B cell (primary cell): Measurements from ENCODE around the gene RAC2. TPM values are rescaled to one million over a fixed set of nuclear protein-coding genes. Genes with fewer than 3 reads are reported as not detected.
A peak's percentile ranks its signal among the peaks of the same experiment; 100 is the strongest.

Experiments
- ATAC-seq: fragments of 200-7000 bp; cut with Tn5 transposase; one replicate; pipeline ENCODE4 v1.10.0; 2021; ENCODE audit warnings: low read depth, mild to moderate bottlenecking, moderate number of reproducible peaks, moderate library complexity
- CTCF ChIA-PET: fragments of 350-600 bp; sonication (Branson Sonifier 250); formaldehyde crosslinking; loops from one replicate; lab custom pipeline; 2021; ENCODE audit warnings: antibody characterized with exemption, inconsistent platforms; lab: Charles Lee
- POLR2A ChIA-PET: fragments of 350-600 bp; sonication (Branson Sonifier 250); formaldehyde crosslinking; loops from one replicate; lab custom pipeline; 2021; ENCODE audit warnings: antibody characterized with exemption; lab: Charles Lee
- DNase-seq: peaks from one replicate; pipeline ENCODE4 v3.0.0; 2013
- H2AFZ ChIP-seq: 2 replicates; pipeline ENCODE4 v1.6.1; 2012; ENCODE audit warnings: mild to moderate bottlenecking, low read depth, low read length; ENCODE audit not compliant: insufficient read depth, poor library complexity, severe bottlenecking
- H3K27ac ChIP-seq, 2 donors: 1 replicate in 1 of 2; 2 replicates in 1 of 2; pipeline ENCODE4 v1.5.1; 2012 to 2013; ENCODE audit warnings: low read length in 2 of 2, mild to moderate bottlenecking in 2 of 2, moderate library complexity in 1 of 2
- H3K27me3 ChIP-seq, 4 experiments: fragments of 200-600 bp in 1 of 4; sonication (generic) in 1 of 4; replicated peaks in 1 of 4; 1 replicate in 2 of 4; 2 replicates in 2 of 4; pipeline versions ENCODE4 v1.6.1 to v1.7.0; 2013 to 2016; ENCODE audit warnings: low read length in 3 of 4, mild to moderate bottlenecking in 2 of 4, mixed read lengths in 1 of 4, moderate library complexity in 1 of 4; ENCODE audit not compliant: insufficient read depth in 4 of 4, control insufficient read depth in 3 of 4; ENCODE audit errors: control extremely low read depth in 1 of 4
- H3K36me3 ChIP-seq, 2 experiments: replicated peaks in 1 of 2; 1 replicate in 1 of 2; 2 replicates in 1 of 2; pipeline versions ENCODE4 v1.6.1 to v1.7.1; 2013; ENCODE audit warnings: low read length in 1 of 2; ENCODE audit not compliant: insufficient read depth in 2 of 2, control insufficient read depth in 1 of 2; ENCODE audit errors: control extremely low read depth in 1 of 2, extremely low read depth in 1 of 2
- H3K4me1 ChIP-seq, 2 donors: fragments of 200-600 bp in 1 of 2; sonication (generic) in 1 of 2; 1 replicate in 1 of 2; 2 replicates in 1 of 2; pipeline versions ENCODE4 v1.5.1 to v1.6.1; 2013 to 2017; ENCODE audit warnings: low read length in 2 of 2; ENCODE audit not compliant: control insufficient read depth in 2 of 2, insufficient read depth in 2 of 2
- H3K4me2 ChIP-seq: replicated peaks from 2 replicates; pipeline ENCODE3; 2012; ENCODE audit warnings: mild to moderate bottlenecking, low read depth, low read length; ENCODE audit not compliant: poor library complexity, severe bottlenecking
- H3K4me3 ChIP-seq, 5 experiments: fragments of 200-600 bp in 1 of 5; sonication (generic) in 1 of 5; 1 replicate in 3 of 5; 2 replicates in 2 of 5; pipeline versions ENCODE4 v1.5.1 to v1.7.0; 2011 to 2016; ENCODE audit warnings: low read length in 4 of 5, mild to moderate bottlenecking in 4 of 5, low read depth in 2 of 5, control low read depth in 1 of 5, moderate library complexity in 1 of 5; ENCODE audit not compliant: insufficient read depth in 1 of 5; ENCODE audit errors: control extremely low read depth in 1 of 5, extremely low read depth in 1 of 5
- H3K79me2 ChIP-seq: fragments of 200-600 bp; sonication (generic); one replicate; pipeline ENCODE4 v1.6.0; 2016; ENCODE audit warnings: low read length; ENCODE audit not compliant: control insufficient read depth, insufficient read depth
- H3K9ac ChIP-seq: fragments of 200-600 bp; sonication (generic); 2 replicates; pipeline ENCODE4 v1.6.1; 2017; ENCODE audit warnings: mild to moderate bottlenecking, low read length, moderate library complexity
- H3K9me3 ChIP-seq, 3 donors: one replicate each; pipeline versions ENCODE4 v1.6.1 to v1.7.1; 2013; ENCODE audit warnings: low read length in 2 of 3; ENCODE audit not compliant: control insufficient read depth in 2 of 3, insufficient read depth in 1 of 3; ENCODE audit errors: control extremely low read depth in 1 of 3
- H4K20me1 ChIP-seq: 2 replicates; pipeline ENCODE4 v1.6.0; 2012; ENCODE audit warnings: mild to moderate bottlenecking, low read length; ENCODE audit not compliant: insufficient read depth, control insufficient read depth, poor library complexity, severe bottlenecking
- H3K27ac Mint-ChIP-seq: one replicate; pipeline ENCODE4 v1.8.0; 2021; ENCODE audit warnings: mixed read lengths
- H3K27me3 Mint-ChIP-seq: one replicate; pipeline ENCODE4 v1.8.0; 2021; ENCODE audit warnings: mixed read lengths
- H3K4me1 Mint-ChIP-seq: one replicate; pipeline ENCODE4 v1.8.0; 2021; ENCODE audit warnings: mixed read lengths
- H3K4me3 Mint-ChIP-seq: one replicate; pipeline ENCODE4 v1.8.0; 2021; ENCODE audit warnings: mixed read lengths
- H3K9me3 Mint-ChIP-seq: one replicate; pipeline ENCODE4 v1.8.0; 2022; ENCODE audit warnings: mixed read lengths; ENCODE audit not compliant: insufficient read depth
- CTCF ChIP-seq: fragments of 200-600 bp; IDR thresholded peaks from one replicate; pipeline ENCODE4 v1.8.0; 2022; ENCODE audit warnings: antibody characterized with exemption, mild to moderate bottlenecking
- EZH2 ChIP-seq: IDR thresholded peaks from 2 replicates; pipeline ENCODE4 v1.6.1; 2012; ENCODE audit warnings: borderline replicate concordance, low read depth, mild to moderate bottlenecking, moderate library complexity, low read length; ENCODE audit not compliant: insufficient read depth, poor library complexity, severe bottlenecking
- WGBS: methylation state at CpG from one replicate; pipeline ENCODE4 v1.1.5; 2013; ENCODE audit warnings: missing lambda C conversion rate; ENCODE audit not compliant: insufficient coverage; 5-methylcytosine and 5-hydroxymethylcytosine counted together
- intact Hi-C: fragments of 100-400 bp; cut with micrococcal nuclease; formaldehyde crosslinking; loops from one replicate; pipeline ENCODE4 v1.10.0; 2022
- polyA minus RNA-seq: library from RNA; depleted of rRNA, polyadenylated mRNA; stranded (reverse); fragments of >200 nt; gene quantifications from 2 replicates; pipeline ENCODE4 v1.2.3, GENCODE V29; 2012
- polyA plus RNA-seq: library from polyadenylated mRNA; depleted of rRNA; stranded (reverse); fragments of >200 nt; gene quantifications from 2 replicates; pipeline ENCODE4 v1.2.3, GENCODE V29; 2012
- total RNA-seq, 2 donors: library from RNA; stranded (reverse); fragments of 120-200 nt in 1 of 2; gene quantifications; 1 replicate in 1 of 2; 2 replicates in 1 of 2; pipeline versions ENCODE4 v1.2.3 to v1.2.4, GENCODE V29; 2013 to 2022

Gene RAC2
- total RNA-seq (249 and 273 TPM in 2 replicates), polyA plus RNA-seq (621 and 776 TPM in 2 replicates), polyA minus RNA-seq (348 and 502 TPM in 2 replicates)
- total RNA-seq (2013): 306 TPM

GRCh38 chr22:37244114-37244921, at the start of gene RAC2:
RAC2 (minus strand) TSS chr22:37244269; CDS start chr22:37244148, 121 bp downstream.
- H3K27me3 Mint-ChIP-seq: no peaks in the 10 kb centered on the region
- Histone ChIP-seq H3K9me3 (no peaks in the 10 kb centered on the region), H2AFZ (peak within 1 kb of the TSS; percentile 54), H3K27ac (peak within 1 kb of the TSS; percentile 80 to 86), H3K4me2 (peak within 1 kb of the TSS; percentile 98), H4K20me1 (peaks cover 43% of the 10 kb centered on the region), H3K27me3 (no peaks in the 10 kb centered on the region), H3K9ac (peak within 1 kb of the TSS; percentile 92), H3K79me2 (peaks cover 49% of the 10 kb centered on the region), H3K4me1 (peaks cover 50 to 68% of the 10 kb centered on the region in 2 donors), H3K36me3 (peaks cover 0 to 28% of the 10 kb centered on the region in 2 experiments), H3K4me3 (peak within 1 kb of the TSS; percentile 88 to 99 (median 97))
- ATAC-seq: peak; percentile 65
- no peaks in the 10 kb centered on the region for H3K9me3 Mint-ChIP-seq
- peak within 1 kb of the TSS; percentile 89 for H3K27ac Mint-ChIP-seq
- H3K4me1 Mint-ChIP-seq: peaks cover 77% of the 10 kb centered on the region
- peak; percentile 94 for DNase-seq
- ChIA-PET CTCF (interaction anchor here (0.7 to 17.0 kb wide), 12 partner anchors 8 to 322 kb away, joined by 3 to 377 read pairs (median 9); no protein-coding TSS in a partner anchor), POLR2A (interaction anchor here (0.7 to 5.5 kb wide), 9 partner anchors 15 to 447 kb away, joined by 3 to 83 read pairs (median 16); partner anchors contain the start of gene MFNG)
- TF ChIP-seq EZH2: no peak
- TF ChIP-seq CTCF: no peak
- WGBS: 0% methylated on average over 23 of the region's 23 CpGs
- intact Hi-C loops: loop anchor here (1.0 to 10.0 kb wide), 5 partner anchors 17 to 717 kb away; partner anchors contain the start of genes ANKRD54, EIF3D, EIF3L and GGA1
- H3K4me3 Mint-ChIP-seq: peak within 1 kb of the TSS; percentile 97

GRCh38 chr22:37293172-37293571, 49.1 kb upstream of the RAC2 start:
- Histone ChIP-seq H3K4me2 (no peak overlapping the region), H3K9ac (no peak overlapping the region), H4K20me1 (peaks cover 52% of the 10 kb centered on the region), H3K27ac (no peak overlapping the region), H2AFZ (no peak overlapping the region), H3K27me3 (no peaks in the 10 kb centered on the region), H3K9me3 (peaks cover 0 to 28% (median 4%) of the 10 kb centered on the region in 3 donors), H3K36me3 (peaks cover 14 to 79% of the 10 kb centered on the region in 2 experiments), H3K79me2 (peaks cover 9% of the 10 kb centered on the region), H3K4me1 (peaks cover 14 to 28% of the 10 kb centered on the region in 2 donors), H3K4me3 (no peak overlapping the region)
- peak overlapping the region; percentile 65 for H3K27ac Mint-ChIP-seq
- no peak for DNase-seq
- ChIA-PET POLR2A (no interaction called here), CTCF (no interaction called here)
- peaks cover 51% of the 10 kb centered on the region for H3K4me1 Mint-ChIP-seq
- no peak for ATAC-seq
- H3K9me3 Mint-ChIP-seq: peaks cover 4% of the 10 kb centered on the region
- H3K27me3 Mint-ChIP-seq: no peaks in the 10 kb centered on the region
- TF ChIP-seq CTCF: no peak
- no peak for TF ChIP-seq EZH2
- intact Hi-C loops: no loop called here
- H3K4me3 Mint-ChIP-seq: no peak overlapping the region
- WGBS: 92% methylated on average over 3 of the region's 3 CpGs
